Ishikawa (cell line): ENCODE data around the gene C16orf90.

Source experiments
- CEBPB ChIP-seq: IDR thresholded peaks from 2 replicates; pipeline ENCODE4 v1.6.1; 2012
- CREB1 ChIP-seq: IDR thresholded peaks from 2 replicates; pipeline ENCODE4 v1.6.1; 2012; ENCODE audit warnings: low read depth
- EP300 ChIP-seq: IDR thresholded peaks from 2 replicates; pipeline ENCODE4 v1.6.1; 2012; ENCODE audit warnings: borderline replicate concordance
- FOXM1 ChIP-seq: IDR thresholded peaks from 2 replicates; pipeline ENCODE4 v1.6.1; 2012; ENCODE audit warnings: low read depth, borderline replicate concordance
- RAD21 ChIP-seq: IDR thresholded peaks from 2 replicates; pipeline ENCODE4 v1.6.1; 2012; ENCODE audit warnings: low read depth
- TAF1 ChIP-seq: IDR thresholded peaks from 2 replicates; pipeline ENCODE4 v1.6.1; 2012; ENCODE audit warnings: low read depth, mild to moderate bottlenecking
- TCF12 ChIP-seq: IDR thresholded peaks from 2 replicates; pipeline ENCODE4 v1.6.1; 2012; ENCODE audit warnings: low read depth
- TEAD4 ChIP-seq: IDR thresholded peaks from 2 replicates; pipeline ENCODE4 v1.6.1; 2012
- YY1 ChIP-seq: IDR thresholded peaks from 2 replicates; pipeline ENCODE4 v1.6.1; 2012; ENCODE audit warnings: low read depth
- TF ChIP-seq, protein P1 (sequence below): IDR thresholded peaks from 2 replicates; pipeline ENCODE4 v1.6.1; 2012; ENCODE audit warnings: low read depth, mild to moderate bottlenecking
- TF ChIP-seq, protein P2 (sequence below): IDR thresholded peaks from 2 replicates; pipeline ENCODE4 v1.6.1; 2012

DNA sequence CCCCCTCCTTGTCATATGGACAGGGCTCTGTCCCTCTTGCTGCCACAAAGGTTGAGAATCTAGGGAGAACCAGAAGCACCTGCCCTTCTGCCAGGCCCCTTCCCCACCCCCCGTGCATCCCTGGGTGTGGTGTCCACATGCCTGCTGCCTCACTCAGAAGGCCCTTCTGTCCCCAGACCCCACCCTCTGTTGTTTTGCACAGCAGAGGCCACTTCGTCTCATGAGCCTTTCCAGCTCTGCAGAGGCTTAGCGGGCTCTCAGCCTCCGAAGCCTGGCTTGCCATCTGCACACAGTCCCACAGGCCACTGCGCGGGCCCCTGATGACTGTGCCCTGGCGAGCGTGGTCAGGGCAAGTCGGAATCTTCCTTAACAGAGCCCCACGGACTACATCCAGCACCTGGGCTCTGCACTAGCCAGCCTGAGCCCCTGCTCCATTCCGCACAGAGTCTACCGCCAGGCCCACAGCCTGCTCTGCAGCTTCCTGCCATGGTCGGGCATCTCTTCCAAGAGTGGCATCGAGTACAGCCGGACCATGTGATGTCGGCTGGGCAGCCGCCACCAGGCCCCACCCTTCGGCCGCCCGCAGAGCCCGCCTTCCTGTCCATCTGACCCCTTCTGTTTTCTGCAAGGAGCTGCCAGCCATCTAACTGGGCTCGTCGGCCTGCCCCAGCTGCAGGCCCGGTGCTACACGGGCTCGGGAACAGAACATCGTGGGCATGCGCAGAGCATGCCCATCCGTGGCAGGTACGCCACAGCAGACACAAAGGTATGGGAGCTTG, 10.8 kb downstream of the C16orf90 start:
- no peak for TF ChIP-seq CEBPB
- TF ChIP-seq YY1, result no peak
- no peak for TF ChIP-seq EP300
- TF ChIP-seq TAF1, result no peak
- TF ChIP-seq, protein P1, sequence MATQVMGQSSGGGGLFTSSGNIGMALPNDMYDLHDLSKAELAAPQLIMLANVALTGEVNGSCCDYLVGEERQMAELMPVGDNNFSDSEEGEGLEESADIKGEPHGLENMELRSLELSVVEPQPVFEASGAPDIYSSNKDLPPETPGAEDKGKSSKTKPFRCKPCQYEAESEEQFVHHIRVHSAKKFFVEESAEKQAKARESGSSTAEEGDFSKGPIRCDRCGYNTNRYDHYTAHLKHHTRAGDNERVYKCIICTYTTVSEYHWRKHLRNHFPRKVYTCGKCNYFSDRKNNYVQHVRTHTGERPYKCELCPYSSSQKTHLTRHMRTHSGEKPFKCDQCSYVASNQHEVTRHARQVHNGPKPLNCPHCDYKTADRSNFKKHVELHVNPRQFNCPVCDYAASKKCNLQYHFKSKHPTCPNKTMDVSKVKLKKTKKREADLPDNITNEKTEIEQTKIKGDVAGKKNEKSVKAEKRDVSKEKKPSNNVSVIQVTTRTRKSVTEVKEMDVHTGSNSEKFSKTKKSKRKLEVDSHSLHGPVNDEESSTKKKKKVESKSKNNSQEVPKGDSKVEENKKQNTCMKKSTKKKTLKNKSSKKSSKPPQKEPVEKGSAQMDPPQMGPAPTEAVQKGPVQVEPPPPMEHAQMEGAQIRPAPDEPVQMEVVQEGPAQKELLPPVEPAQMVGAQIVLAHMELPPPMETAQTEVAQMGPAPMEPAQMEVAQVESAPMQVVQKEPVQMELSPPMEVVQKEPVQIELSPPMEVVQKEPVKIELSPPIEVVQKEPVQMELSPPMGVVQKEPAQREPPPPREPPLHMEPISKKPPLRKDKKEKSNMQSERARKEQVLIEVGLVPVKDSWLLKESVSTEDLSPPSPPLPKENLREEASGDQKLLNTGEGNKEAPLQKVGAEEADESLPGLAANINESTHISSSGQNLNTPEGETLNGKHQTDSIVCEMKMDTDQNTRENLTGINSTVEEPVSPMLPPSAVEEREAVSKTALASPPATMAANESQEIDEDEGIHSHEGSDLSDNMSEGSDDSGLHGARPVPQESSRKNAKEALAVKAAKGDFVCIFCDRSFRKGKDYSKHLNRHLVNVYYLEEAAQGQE, result no peak
- TF ChIP-seq CREB1, result no peak
- TF ChIP-seq, protein P2, sequence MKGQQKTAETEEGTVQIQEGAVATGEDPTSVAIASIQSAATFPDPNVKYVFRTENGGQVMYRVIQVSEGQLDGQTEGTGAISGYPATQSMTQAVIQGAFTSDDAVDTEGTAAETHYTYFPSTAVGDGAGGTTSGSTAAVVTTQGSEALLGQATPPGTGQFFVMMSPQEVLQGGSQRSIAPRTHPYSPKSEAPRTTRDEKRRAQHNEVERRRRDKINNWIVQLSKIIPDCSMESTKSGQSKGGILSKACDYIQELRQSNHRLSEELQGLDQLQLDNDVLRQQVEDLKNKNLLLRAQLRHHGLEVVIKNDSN, result no peak
- no peak for TF ChIP-seq RAD21
- no peak for TF ChIP-seq FOXM1
- no peak for TF ChIP-seq TCF12
- no peak for TF ChIP-seq TEAD4
